Mesenchymal stem cell (in vitro differentiated cells and primary cell): ENCODE measurements around the gene THNSL1.

Experiments
- DNase-seq: peaks from one replicate; pipeline ENCODE4 v3.0.0-alpha.2; 2013
- H2AFZ ChIP-seq: one replicate; pipeline ENCODE4 v1.6.1; 2013; ENCODE audit warnings: low read depth, mild to moderate bottlenecking, control low read depth, inconsistent platforms, low read length, moderate library complexity
- H2AK5ac ChIP-seq: 2 replicates; pipeline ENCODE4 v1.6.1; 2013; ENCODE audit warnings: low read length, moderate library complexity, mild to moderate bottlenecking, inconsistent platforms; ENCODE audit not compliant: severe bottlenecking
- H2BK120ac ChIP-seq: one replicate; pipeline ENCODE4 v1.6.1; 2013; ENCODE audit warnings: low read depth, mild to moderate bottlenecking, inconsistent platforms, low read length, moderate library complexity
- H2BK12ac ChIP-seq, 2 experiments: one replicate each; pipeline ENCODE4 v1.6.1; 2013; ENCODE audit warnings: inconsistent platforms in 2 of 2, low read length in 2 of 2, mild to moderate bottlenecking in 2 of 2, moderate library complexity in 2 of 2, control low read depth in 1 of 2
- H2BK15ac ChIP-seq: one replicate; pipeline ENCODE4 v1.6.1; 2013; ENCODE audit warnings: mild to moderate bottlenecking, low read depth, inconsistent platforms; ENCODE audit not compliant: poor library complexity, severe bottlenecking
- H2BK5ac ChIP-seq: 2 replicates; pipeline ENCODE4 v1.6.1; 2013; ENCODE audit warnings: low read depth, mild to moderate bottlenecking, low read length, control low read depth, inconsistent platforms; ENCODE audit not compliant: poor library complexity, severe bottlenecking
- H3K14ac ChIP-seq, 2 experiments: one replicate each; pipeline ENCODE4 v1.6.1; 2013; ENCODE audit warnings: inconsistent platforms in 2 of 2, low read length in 2 of 2, control low read depth in 1 of 2, mild to moderate bottlenecking in 1 of 2, moderate library complexity in 1 of 2
- H3K18ac ChIP-seq, 2 experiments: one replicate each; pipeline ENCODE4 v1.6.1; 2013; ENCODE audit warnings: inconsistent platforms in 2 of 2, low read length in 2 of 2, control low read depth in 1 of 2, low read depth in 1 of 2, mild to moderate bottlenecking in 1 of 2
- H3K23ac ChIP-seq, 2 experiments: one replicate each; pipeline ENCODE4 v1.6.1; 2013; ENCODE audit warnings: inconsistent platforms in 2 of 2, low read length in 2 of 2, mild to moderate bottlenecking in 2 of 2, moderate library complexity in 2 of 2, control low read depth in 1 of 2
- H3K27ac ChIP-seq: 2 replicates; pipeline ENCODE4 v1.5.1; 2013; ENCODE audit warnings: mild to moderate bottlenecking, moderate library complexity, low read length, control low read depth, inconsistent platforms; ENCODE audit not compliant: poor library complexity, severe bottlenecking
- H3K27me3 ChIP-seq, 2 experiments: 2 replicates each; pipeline versions ENCODE4 v1.6.1 to v1.7.0; 2013; ENCODE audit warnings: low read length in 2 of 2, mild to moderate bottlenecking in 2 of 2, moderate library complexity in 2 of 2, control low read depth in 1 of 2, inconsistent platforms in 1 of 2; ENCODE audit not compliant: control insufficient read depth in 1 of 2, insufficient read depth in 1 of 2
- H3K36me3 ChIP-seq, 2 experiments: 2 replicates each; pipeline versions ENCODE4 v1.6.1 to v1.7.0; 2013; ENCODE audit warnings: low read length in 2 of 2, control low read depth in 1 of 2, inconsistent platforms in 1 of 2, low read depth in 1 of 2, mild to moderate bottlenecking in 1 of 2; ENCODE audit not compliant: insufficient read depth in 2 of 2, control insufficient read depth in 1 of 2
- H3K4ac ChIP-seq, 2 experiments: one replicate each; pipeline ENCODE4 v1.6.1; 2013; ENCODE audit warnings: inconsistent platforms in 2 of 2, low read length in 2 of 2, mild to moderate bottlenecking in 2 of 2, moderate library complexity in 2 of 2, control low read depth in 1 of 2, low read depth in 1 of 2
- H3K4me1 ChIP-seq: 2 replicates; pipeline ENCODE4 v1.6.1; 2013; ENCODE audit warnings: low read depth, low read length, control low read depth; ENCODE audit not compliant: control insufficient read depth, insufficient read depth
- H3K4me2 ChIP-seq: 2 replicates; pipeline ENCODE4 v1.6.1; 2013; ENCODE audit warnings: low read length, mild to moderate bottlenecking, inconsistent platforms; ENCODE audit not compliant: poor library complexity, severe bottlenecking
- H3K4me3 ChIP-seq, 2 experiments: 2 replicates each; pipeline versions ENCODE4 v1.5.1 to v1.7.0; 2013; ENCODE audit warnings: low read length in 2 of 2, mild to moderate bottlenecking in 2 of 2, control low read depth in 1 of 2, low read depth in 1 of 2; ENCODE audit not compliant: insufficient read depth in 1 of 2
- H3K79me1 ChIP-seq: replicated peaks from 2 replicates; pipeline ENCODE4 v1.6.1; 2013; ENCODE audit warnings: mild to moderate bottlenecking, control low read depth, low read length, inconsistent platforms; ENCODE audit not compliant: poor library complexity, severe bottlenecking
- H3K9ac ChIP-seq: 2 replicates; pipeline ENCODE4 v1.7.0; 2013; ENCODE audit warnings: mild to moderate bottlenecking, low read length, moderate library complexity
- H3K9me3 ChIP-seq: 2 replicates; pipeline ENCODE4 v1.7.0; 2013; ENCODE audit warnings: mild to moderate bottlenecking, low read length; ENCODE audit not compliant: control insufficient read depth
- H4K8ac ChIP-seq: one replicate; pipeline ENCODE4 v1.6.1; 2013; ENCODE audit warnings: inconsistent platforms, mild to moderate bottlenecking, low read length, moderate library complexity
- H4K91ac ChIP-seq: one replicate; pipeline ENCODE4 v1.6.1; 2013; ENCODE audit warnings: mild to moderate bottlenecking, low read length, inconsistent platforms
- WGBS: methylation state at CpG from one replicate; pipeline ENCODE4 v1.1.7; 2013; ENCODE audit warnings: mixed read lengths; 5-methylcytosine and 5-hydroxymethylcytosine counted together

THNSL1 gene

GRCh38 chr10:24979685-24980084, 36.7 kb upstream of the THNSL1 start:
- no peak overlapping the region for H3K18ac ChIP-seq
- no peak overlapping the region for H2BK5ac ChIP-seq
- no peak overlapping the region for H3K14ac ChIP-seq
- WGBS, result 90% methylated on average over 4 of the region's 4 CpGs
- no peaks in the 10 kb centered on the region for H3K36me3 ChIP-seq
- no peak overlapping the region for H4K8ac ChIP-seq
- H3K23ac ChIP-seq, result no peak overlapping the region
- H3K4me3 ChIP-seq, result no peak overlapping the region
- no peak for DNase-seq
- no peak overlapping the region for H2AFZ ChIP-seq
- no peak overlapping the region for H3K4me2 ChIP-seq
- no peak overlapping the region for H2BK120ac ChIP-seq
- H2BK12ac ChIP-seq, result no peak overlapping the region
- H3K27ac ChIP-seq, result no peak overlapping the region
- H3K4me1 ChIP-seq, result no peaks in the 10 kb centered on the region
- H3K27me3 ChIP-seq, result no peaks in the 10 kb centered on the region
- no peak overlapping the region for H2AK5ac ChIP-seq
- no peaks in the 10 kb centered on the region for H3K9me3 ChIP-seq
- no peak overlapping the region for H3K4ac ChIP-seq
- no peaks in the 10 kb centered on the region for H3K79me1 ChIP-seq
- no peak overlapping the region for H4K91ac ChIP-seq
- no peak overlapping the region for H2BK15ac ChIP-seq
- H3K9ac ChIP-seq, result no peak overlapping the region

GRCh38 chr10:24981161-24981710, 35.2 kb upstream of the THNSL1 start:
- H3K36me3 ChIP-seq, result no peaks in the 10 kb centered on the region
- H3K9me3 ChIP-seq, result no peaks in the 10 kb centered on the region
- no peak overlapping the region for H2AFZ ChIP-seq
- H2BK15ac ChIP-seq, result no peak overlapping the region
- no peak overlapping the region for H3K9ac ChIP-seq
- H3K27ac ChIP-seq, result no peak overlapping the region
- no peak overlapping the region for H3K4ac ChIP-seq
- H3K27me3 ChIP-seq, result no peaks in the 10 kb centered on the region
- no peak overlapping the region for H3K23ac ChIP-seq
- no peaks in the 10 kb centered on the region for H3K4me1 ChIP-seq
- no peak for DNase-seq
- H2AK5ac ChIP-seq, result no peak overlapping the region
- no peak overlapping the region for H3K4me2 ChIP-seq
- no peaks in the 10 kb centered on the region for H3K79me1 ChIP-seq
- H3K14ac ChIP-seq, result no peak overlapping the region
- H4K8ac ChIP-seq, result no peak overlapping the region
- H2BK120ac ChIP-seq, result no peak overlapping the region
- H2BK12ac ChIP-seq, result no peak overlapping the region
- no peak overlapping the region for H3K18ac ChIP-seq
- H3K4me3 ChIP-seq, result no peak overlapping the region
- WGBS, result 92% methylated on average over 5 of the region's 5 CpGs
- no peak overlapping the region for H2BK5ac ChIP-seq
- no peak overlapping the region for H4K91ac ChIP-seq

DNA sequence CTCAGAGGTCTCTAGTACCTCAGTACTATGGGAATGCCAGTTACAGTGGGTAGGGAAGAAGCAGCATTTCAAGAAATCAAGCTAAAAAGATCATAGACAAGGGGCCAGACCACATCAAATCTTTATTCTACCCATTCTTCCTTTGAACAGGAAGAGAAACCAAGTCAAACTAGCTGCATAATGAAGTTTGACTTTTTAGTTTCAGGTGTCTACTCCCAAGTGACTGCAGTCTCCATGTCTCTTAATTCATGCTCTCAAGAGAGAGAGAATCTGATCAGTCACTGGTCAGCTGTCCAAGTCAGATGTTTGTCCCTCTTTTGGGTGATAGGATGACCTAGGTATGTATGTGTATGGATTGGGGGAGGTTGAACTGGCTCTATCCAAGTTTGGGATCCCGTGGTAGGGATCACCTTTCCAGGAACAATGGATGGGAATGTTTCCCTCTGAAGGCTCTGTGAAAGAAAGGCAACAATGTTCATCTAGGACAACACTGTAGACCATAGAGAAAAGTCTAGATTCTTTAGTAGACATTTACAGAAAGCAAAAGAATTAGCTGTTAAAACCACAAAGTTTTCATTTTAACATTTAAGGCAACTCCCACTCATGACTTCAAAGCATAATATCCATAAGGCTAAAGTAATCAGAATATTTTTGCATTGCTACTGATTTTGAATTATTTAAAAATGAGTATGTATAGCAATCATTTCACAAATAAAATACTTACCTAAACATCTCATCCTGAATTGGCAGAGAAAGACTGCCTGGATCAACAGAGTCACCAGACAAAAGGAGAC, 33.9 kb upstream of the THNSL1 start:
- Histone ChIP-seq H3K9me3 (no peaks in the 10 kb centered on the region), H2BK12ac (no peak overlapping the region), H2BK120ac (no peak overlapping the region), H3K27me3 (no peaks in the 10 kb centered on the region), H2AK5ac (no peak overlapping the region), H4K8ac (no peak overlapping the region), H2BK5ac (no peak overlapping the region), H3K79me1 (no peaks in the 10 kb centered on the region), H3K4ac (no peak overlapping the region), H4K91ac (no peak overlapping the region), H3K9ac (no peak overlapping the region), H3K27ac (no peak overlapping the region), H3K4me1 (no peaks in the 10 kb centered on the region), H3K18ac (no peak overlapping the region), H3K23ac (no peak overlapping the region), H3K4me3 (no peak overlapping the region), H2AFZ (no peak overlapping the region), H3K36me3 (no peaks in the 10 kb centered on the region), H3K4me2 (no peak overlapping the region), H3K14ac (no peak overlapping the region), H2BK15ac (no peak overlapping the region)
- DNase-seq, result no peak
- WGBS, result 57% methylated on average over 1 of the region's 1 CpG

GRCh38 chr10:24983130-24983529, 33.3 kb upstream of the THNSL1 start:
- H3K36me3 ChIP-seq, result no peaks in the 10 kb centered on the region
- H3K18ac ChIP-seq, result no peak overlapping the region
- WGBS, result 98% methylated on average over 3 of the region's 4 CpGs
- H3K23ac ChIP-seq, result no peak overlapping the region
- H3K4me1 ChIP-seq, result no peaks in the 10 kb centered on the region
- H3K79me1 ChIP-seq, result no peaks in the 10 kb centered on the region
- no peaks in the 10 kb centered on the region for H3K27me3 ChIP-seq
- H3K27ac ChIP-seq, result no peak overlapping the region
- H3K9ac ChIP-seq, result no peak overlapping the region
- no peak overlapping the region for H4K91ac ChIP-seq
- H2BK12ac ChIP-seq, result no peak overlapping the region
- no peaks in the 10 kb centered on the region for H3K9me3 ChIP-seq
- no peak overlapping the region for H3K4me3 ChIP-seq
- H3K4me2 ChIP-seq, result no peak overlapping the region
- H2AFZ ChIP-seq, result no peak overlapping the region
- H2BK120ac ChIP-seq, result no peak overlapping the region
- H3K14ac ChIP-seq, result no peak overlapping the region
- no peak overlapping the region for H2BK5ac ChIP-seq
- no peak for DNase-seq
- no peak overlapping the region for H2BK15ac ChIP-seq
- H3K4ac ChIP-seq, result no peak overlapping the region
- H2AK5ac ChIP-seq, result no peak overlapping the region
- no peak overlapping the region for H4K8ac ChIP-seq
